K562 (cell line): ENCODE results near the gene ARHGAP26. TPM values are rescaled to one million over a fixed set of nuclear protein-coding genes. Genes with fewer than 3 reads are reported as not detected.

Source experiments
- ATAC-seq: fragments of 200-7000 bp; cut with Tn5 transposase; 3 replicates; pipeline ENCODE4 v1.9.1; 2020; ENCODE audit warnings: moderate library complexity
- BruUV-seq: library from RNA; stranded (reverse); fragments of 400-500 nt; replicated peaks from 2 replicates; lab custom pipeline; 2021; lab: Mats Ljungman, UMichigan
- CTCF ChIA-PET: fragments of 300-600 bp; formaldehyde crosslinking; extraction: SDS; loops from one replicate; lab custom pipeline; 2021; ENCODE audit warnings: low intra/inter-chr PET ratio; lab: Yijun Ruan, JAX
- POLR2A ChIA-PET: fragments of 300-600, 350-650 bp; sonication (Branson Sonifier 250); formaldehyde crosslinking; extraction: SDS; loops from one replicate; lab custom pipeline; 2021; ENCODE audit warnings: antibody characterized with exemption, inconsistent platforms; lab: Yijun Ruan, JAX
- DNase-seq, 4 experiments: peaks; one replicate each; pipeline versions ENCODE4 v3.0.0 to v3.0.0-alpha.2; 2011 to 2018; ENCODE audit warnings: low spot score in 3 of 4, mixed read lengths in 3 of 4; ENCODE audit errors: extremely low read depth in 1 of 4
- FAIRE-seq: peaks from 2 replicates; lab custom pipeline; 2011; peaks lifted over from hg19 to GRCh38; lab: Jason Lieb, UNC
- H2AFZ ChIP-seq: 2 replicates; pipeline ENCODE4 v1.6.0; 2011; ENCODE audit warnings: low read depth, low read length, control low read depth, inconsistent platforms
- H3K27ac ChIP-seq: fragments of 200-600 bp; 3 replicates; pipeline ENCODE4 v1.8.0; 2011; ENCODE audit warnings: low read depth, mild to moderate bottlenecking, control low read depth, inconsistent platforms, low read length, moderate library complexity, mixed read lengths; ENCODE audit errors: extremely low read depth
- H3K27me3 ChIP-seq, 2 experiments: fragments of 300-600 bp in 1 of 2; 2 replicates in 1 of 2; 3 replicates in 1 of 2; pipeline versions ENCODE4 v1.6.0 to v1.8.0; 2011; ENCODE audit warnings: inconsistent platforms in 2 of 2, low read length in 2 of 2, mild to moderate bottlenecking in 1 of 2, mixed read lengths in 1 of 2, moderate library complexity in 1 of 2; ENCODE audit not compliant: control insufficient read depth in 2 of 2, insufficient read depth in 2 of 2
- H3K36me3 ChIP-seq: fragments of 300-600 bp; 3 replicates; pipeline ENCODE4 v1.8.0; 2011; ENCODE audit warnings: mild to moderate bottlenecking, low read length, inconsistent platforms; ENCODE audit not compliant: control insufficient read depth, insufficient read depth
- H3K4me1 ChIP-seq, 2 experiments: fragments of 200-600 bp in 1 of 2; replicated peaks in 1 of 2; 2 replicates in 1 of 2; 3 replicates in 1 of 2; pipeline versions ENCODE4 v1.5.1 to v1.8.0; 2011; ENCODE audit warnings: inconsistent platforms in 2 of 2, low read length in 2 of 2, mild to moderate bottlenecking in 1 of 2, mixed read lengths in 1 of 2, moderate library complexity in 1 of 2; ENCODE audit not compliant: control insufficient read depth in 2 of 2, insufficient read depth in 2 of 2
- H3K4me2 ChIP-seq: 2 replicates; pipeline ENCODE4 v1.6.1; 2011; ENCODE audit warnings: low read length, control low read depth, inconsistent platforms, mixed read lengths; ENCODE audit not compliant: insufficient read depth
- H3K4me3 ChIP-seq: fragments of 200-600 bp; sonication (generic), shearing (Covaris generic); 2 replicates; pipeline ENCODE4 v1.5.1; 2016; ENCODE audit warnings: control low read depth, inconsistent platforms
- H3K79me2 ChIP-seq: fragments of 200-600 bp; 3 replicates; pipeline ENCODE4 v1.8.0; 2011; ENCODE audit warnings: low read length, inconsistent platforms; ENCODE audit not compliant: control insufficient read depth, insufficient read depth
- H3K9ac ChIP-seq, 2 experiments: 2 replicates each; pipeline versions ENCODE4 v1.6.0 to v1.6.1; 2011; ENCODE audit warnings: low read depth in 2 of 2, low read length in 2 of 2, control low read depth in 1 of 2, inconsistent platforms in 1 of 2, mild to moderate bottlenecking in 1 of 2, mixed read lengths in 1 of 2; ENCODE audit not compliant: insufficient read depth in 1 of 2
- H3K9me1 ChIP-seq: one replicate; pipeline ENCODE4 v1.6.0; 2011; ENCODE audit warnings: inconsistent platforms, mild to moderate bottlenecking, low read length, moderate library complexity; ENCODE audit not compliant: control insufficient read depth, insufficient read depth
- H3K9me3 ChIP-seq: replicated peaks from 2 replicates; pipeline ENCODE4 v1.5.1; 2011; ENCODE audit warnings: low read depth, low read length, inconsistent platforms; ENCODE audit not compliant: control insufficient read depth, insufficient read depth
- H4K20me1 ChIP-seq: replicated peaks from 2 replicates; pipeline ENCODE4 v1.6.1; 2011; ENCODE audit warnings: low read length, inconsistent platforms, mixed read lengths; ENCODE audit not compliant: control insufficient read depth, insufficient read depth
- BDP1 ChIP-seq: IDR thresholded peaks from 3 replicates; pipeline ENCODE4 v1.6.1; 2011; ENCODE audit not compliant: insufficient read length, insufficient read depth
- DLX4 ChIP-seq: fragments of 250-450 bp; sonication (Bioruptor Pico); IDR thresholded peaks from 2 replicates; pipeline ENCODE4 v1.6.1; 2021; ENCODE audit warnings: mild to moderate bottlenecking
- FOXA1 ChIP-seq: fragments of 450-650 bp; IDR thresholded peaks from 2 replicates; pipeline ENCODE4 v1.6.1; 2016; ENCODE audit warnings: mild to moderate bottlenecking, borderline replicate concordance
- PML ChIP-seq: IDR thresholded peaks from 2 replicates; pipeline ENCODE4 v1.6.1; 2012; ENCODE audit warnings: low read length, inconsistent platforms
- THRAP3 ChIP-seq: fragments of 450-650 bp; IDR thresholded peaks from 2 replicates; pipeline ENCODE4 v1.6.1; 2016; ENCODE audit warnings: mild to moderate bottlenecking, inconsistent platforms, borderline replicate concordance
- ZNF354B ChIP-seq: fragments of 250-450 bp; sonication (Bioruptor Pico); IDR thresholded peaks from 2 replicates; pipeline ENCODE4 v1.4.0; 2020
- ZNF449 ChIP-seq: fragments of 250-450 bp; sonication (Bioruptor Pico); IDR thresholded peaks from 2 replicates; pipeline ENCODE4 v1.8.0; 2022; ENCODE audit warnings: moderate library complexity, mild to moderate bottlenecking, inconsistent platforms
- ZNF668 ChIP-seq: fragments of 250-450 bp; sonication (Bioruptor Pico); IDR thresholded peaks from 2 replicates; pipeline ENCODE4 v1.8.0; 2022; ENCODE audit warnings: mild to moderate bottlenecking, inconsistent platforms
- WGBS: fragments of 100-300 bp; shearing (Covaris generic); methylation state at CpG from one replicate; pipeline ENCODE4 v1.1.6; 2016; ENCODE audit warnings: low coverage, mixed read lengths; ENCODE audit not compliant: insufficient coverage; ENCODE audit errors: missing lambda C conversion rate; 5-methylcytosine and 5-hydroxymethylcytosine counted together
- in situ Hi-C: fragments of 300-500 bp; cut with MboI; formaldehyde crosslinking; loops from 4 replicates; pipeline ENCODE4 v1.15.0; 2018; ENCODE audit warnings: inconsistent platforms, mixed read lengths
- intact Hi-C: fragments of 100-400 bp; cut with micrococcal nuclease; formaldehyde crosslinking; loops from 2 replicates; pipeline ENCODE4 v1.14.2; 2022
- polyA plus RNA-seq, 8 experiments: library from polyadenylated mRNA; depleted of rRNA in 4 of 8; stranded (reverse) in 5 of 8; unstranded in 3 of 8; fragments of >200 nt; fragmentation: Nextera tagmentation in 2 of 8; fragmentation: Illumina TruSeq in 1 of 8; extraction: Ambion mirVana in 2 of 8; extraction: Trizol in 1 of 8; gene quantifications; 2 replicates each; pipeline versions ENCODE4 v1.2.1 to v1.2.3, GENCODE V29; 2011 to 2014; ENCODE audit warnings: inconsistent platforms in 1 of 8, missing spikeins in 1 of 8
- total RNA-seq, 7 experiments: library from RNA; depleted of rRNA in 6 of 7; stranded (reverse); fragments of >200 nt in 6 of 7; fragmentation: Illumina TruSeq in 2 of 7; extraction: Trizol in 2 of 7; gene quantifications; 2 replicates each; pipeline versions ENCODE4 v1.2.1 to v1.2.3, GENCODE V29; 2011 to 2021; ENCODE audit warnings: low replicate concordance in 1 of 7

ARHGAP26 gene
- total and polyA plus RNA-seq, 9 of the 15 experiments (the other 6 are each of a cell fraction or from before 2014, with no cell fraction given) = 0.13 to 1.1 (median 0.55) TPM

- POLR2A ChIA-PET = interaction anchor here (1.1 to 1.2 kb wide), 2 partner anchors 21 to 22 kb away, joined by 3 read pairs; no protein-coding TSS in a partner anchor
- CTCF ChIA-PET = no interaction called here
- Histone ChIP-seq H3K9ac (no peak overlapping the region), H3K36me3 (no peaks in the 10 kb centered on the region), H3K4me2 (no peak overlapping the region), H4K20me1 (no peaks in the 10 kb centered on the region), H3K4me1 (no peaks in the 10 kb centered on the region; a peak in 1 of 5 replicates), H3K27ac (no peak overlapping the region), H3K27me3 (0 out of 5 replicates have a peak, but pooled peaks cover 0 to 10% of the 10 kb centered on the region in 2 experiments), H3K79me2 (no peaks in the 10 kb centered on the region), H3K4me3 (no peak overlapping the region), H3K9me3 (no peaks in the 10 kb centered on the region), H2AFZ (no peak overlapping the region), H3K9me1 (no peaks in the 10 kb centered on the region)
- BruUV-seq = no TSS peak
- DNase-seq = no peak
- FAIRE-seq = no peak
- 5% methylated on average over 6 of the region's 6 CpGs for WGBS
- no peak for ATAC-seq
- intact Hi-C loops (no loop called here), in situ Hi-C loops (no loop called here)
- TF ChIP-seq THRAP3 = no peak
- no peak for TF ChIP-seq PML
- no peak for TF ChIP-seq DLX4 (CRISPR knock-in tag)
- no peak for TF ChIP-seq FOXA1
- no peak for TF ChIP-seq ZNF449 (CRISPR knock-in tag)
- TF ChIP-seq ZNF668 (CRISPR knock-in tag) = no peak
- no peak for TF ChIP-seq ZNF354B (CRISPR knock-in tag)
- no peak for TF ChIP-seq BDP1
Observed at GRCh38 chr5:142981886-142982820, 212.0 kb downstream of the ARHGAP26 start.
